ENCODE results near the gene MAGI2. TPM values are rescaled to one million over a fixed set of nuclear protein-coding genes. Genes with fewer than 3 reads are reported as not detected.

MAGI2 gene
- total RNA-seq, 1 donor from 2014 or later: 10.7 TPM

GRCh38 chr7:79434867-79435266, 18.6 kb downstream of the MAGI2 start:
- Mint-ChIP-seq H3K27me3 (ENCODE audit: unreplicated experiment) (no peaks in the 10 kb centered on the region), H3K4me3 (ENCODE audit: unreplicated experiment) (no peak overlapping the region), H3K9me3 (ENCODE audit: unreplicated experiment) (no peaks in the 10 kb centered on the region), H3K36me3 (ENCODE audit: unreplicated experiment) (no peaks in the 10 kb centered on the region), H3K4me1 (ENCODE audit: unreplicated experiment) (peaks cover 7% of the 10 kb centered on the region), H3K27ac (ENCODE audit: unreplicated experiment) (no peak overlapping the region)
- no peak for TF ChIP-seq CTCF (IDR thresholded peaks at IDR 0.05)
- DNase-seq (ENCODE audit: extremely low spot score, unreplicated experiment): no peak

- TF ChIP-seq CTCF (IDR thresholded peaks at IDR 0.05): no peak
- Mint-ChIP-seq H3K4me1 (ENCODE audit: unreplicated experiment) (peaks cover 7% of the 10 kb centered on the region), H3K9me3 (ENCODE audit: unreplicated experiment) (no peaks in the 10 kb centered on the region), H3K4me3 (ENCODE audit: unreplicated experiment) (no peak overlapping the region), H3K36me3 (ENCODE audit: unreplicated experiment) (no peaks in the 10 kb centered on the region), H3K27me3 (ENCODE audit: unreplicated experiment) (no peaks in the 10 kb centered on the region), H3K27ac (ENCODE audit: unreplicated experiment) (no peak overlapping the region)
- no peak for DNase-seq (ENCODE audit: extremely low spot score, unreplicated experiment)
These were observed 19.4 kb downstream of the MAGI2 start for GRCh38 chr7:79434098-79434497.

- Mint-ChIP-seq H3K9me3 (ENCODE audit: unreplicated experiment) (no peaks in the 10 kb centered on the region), H3K36me3 (ENCODE audit: unreplicated experiment) (no peaks in the 10 kb centered on the region)
These were observed 23.1 kb downstream of the MAGI2 start for GRCh38 chr7:79430391-79430790.

GRCh38 chr7:79425665-79426064, 27.8 kb downstream of the MAGI2 start:
- H3K4me1 Mint-ChIP-seq (ENCODE audit: unreplicated experiment): peaks cover 2% of the 10 kb centered on the region
- TF ChIP-seq CTCF (IDR thresholded peaks at IDR 0.05): no peak
- no peak overlapping the region for H3K27ac Mint-ChIP-seq (ENCODE audit: unreplicated experiment)
- no peak for DNase-seq (ENCODE audit: extremely low spot score, unreplicated experiment)
- no peaks in the 10 kb centered on the region for H3K36me3 Mint-ChIP-seq (ENCODE audit: unreplicated experiment)
- no peaks in the 10 kb centered on the region for H3K9me3 Mint-ChIP-seq (ENCODE audit: unreplicated experiment)
- no peak overlapping the region for H3K4me3 Mint-ChIP-seq (ENCODE audit: unreplicated experiment)
- peaks cover 3% of the 10 kb centered on the region for H3K27me3 Mint-ChIP-seq (ENCODE audit: unreplicated experiment)

More at GRCh38 chr7:79430391-79430790, 23.1 kb downstream of the MAGI2 start:
- H3K4me3 Mint-ChIP-seq (ENCODE audit: unreplicated experiment): no peak overlapping the region
- TF ChIP-seq CTCF (IDR thresholded peaks at IDR 0.05): no peak
- H3K27ac Mint-ChIP-seq (ENCODE audit: unreplicated experiment): no peak overlapping the region
- DNase-seq (ENCODE audit: extremely low spot score, unreplicated experiment): no peak
- peaks cover 7% of the 10 kb centered on the region for H3K4me1 Mint-ChIP-seq (ENCODE audit: unreplicated experiment)
- H3K27me3 Mint-ChIP-seq (ENCODE audit: unreplicated experiment): peaks cover 3% of the 10 kb centered on the region

GRCh38 chr7:79421751-79422150, 31.7 kb downstream of the MAGI2 start:
- Mint-ChIP-seq H3K4me1 (ENCODE audit: unreplicated experiment) (peaks cover 12% of the 10 kb centered on the region), H3K36me3 (ENCODE audit: unreplicated experiment) (no peaks in the 10 kb centered on the region), H3K27me3 (ENCODE audit: unreplicated experiment) (peaks cover 3% of the 10 kb centered on the region), H3K9me3 (ENCODE audit: unreplicated experiment) (no peaks in the 10 kb centered on the region), H3K4me3 (ENCODE audit: unreplicated experiment) (no peak overlapping the region), H3K27ac (ENCODE audit: unreplicated experiment) (no peak overlapping the region)
- no peak for DNase-seq (ENCODE audit: extremely low spot score, unreplicated experiment)
- TF ChIP-seq CTCF (IDR thresholded peaks at IDR 0.05): no peak

Data from osteocyte (in vitro differentiated cells).